Mesothelial cell of epicardium (in vitro differentiated cells): ENCODE results near the gene RAB40B. TPM values are rescaled to one million over a fixed set of nuclear protein-coding genes. Genes with fewer than 3 reads are reported as not detected.
A peak's percentile ranks its signal among the peaks of the same experiment; 100 is the strongest.

ENCODE experiments used
- DNase-seq, 2 experiments: peaks; one replicate each; pipeline ENCODE4 v3.0.0; 2021; ENCODE audit warnings: low spot score in 2 of 2; ENCODE audit not compliant: unreplicated experiment in 2 of 2
- H3K27ac Mint-ChIP-seq: 2 replicates; pipeline ENCODE4 v1.8.0; 2021; ENCODE audit warnings: mixed read lengths
- H3K27me3 Mint-ChIP-seq: 2 replicates; pipeline ENCODE4 v1.8.0; 2021; ENCODE audit warnings: low read depth, mixed read lengths
- H3K36me3 Mint-ChIP-seq: 2 replicates; pipeline ENCODE4 v1.8.0; 2021; ENCODE audit warnings: mixed read lengths
- H3K4me1 Mint-ChIP-seq: 2 replicates; pipeline ENCODE4 v1.8.0; 2021; ENCODE audit warnings: mixed read lengths
- H3K4me3 Mint-ChIP-seq: 2 replicates; pipeline ENCODE4 v1.8.0; 2021; ENCODE audit warnings: mild to moderate bottlenecking, moderate library complexity, mixed read lengths
- H3K9me3 Mint-ChIP-seq: 2 replicates; pipeline ENCODE4 v1.8.0; 2021; ENCODE audit warnings: mixed read lengths
- total RNA-seq: library from RNA; stranded (reverse); gene quantifications from 3 replicates; pipeline ENCODE4 v1.2.1, GENCODE V29; 2021
- TF ChIP-seq, protein P1 (sequence below): fragments of 200-600 bp; sonication (generic); IDR thresholded peaks from one replicate; pipeline ENCODE4 v1.5.0; 2021; ENCODE audit warnings: antibody characterized with exemption; ENCODE audit not compliant: unreplicated experiment

The RAB40B gene
- total RNA-seq, 1 donor from 2014 or later, result 26.5 TPM

DNA sequence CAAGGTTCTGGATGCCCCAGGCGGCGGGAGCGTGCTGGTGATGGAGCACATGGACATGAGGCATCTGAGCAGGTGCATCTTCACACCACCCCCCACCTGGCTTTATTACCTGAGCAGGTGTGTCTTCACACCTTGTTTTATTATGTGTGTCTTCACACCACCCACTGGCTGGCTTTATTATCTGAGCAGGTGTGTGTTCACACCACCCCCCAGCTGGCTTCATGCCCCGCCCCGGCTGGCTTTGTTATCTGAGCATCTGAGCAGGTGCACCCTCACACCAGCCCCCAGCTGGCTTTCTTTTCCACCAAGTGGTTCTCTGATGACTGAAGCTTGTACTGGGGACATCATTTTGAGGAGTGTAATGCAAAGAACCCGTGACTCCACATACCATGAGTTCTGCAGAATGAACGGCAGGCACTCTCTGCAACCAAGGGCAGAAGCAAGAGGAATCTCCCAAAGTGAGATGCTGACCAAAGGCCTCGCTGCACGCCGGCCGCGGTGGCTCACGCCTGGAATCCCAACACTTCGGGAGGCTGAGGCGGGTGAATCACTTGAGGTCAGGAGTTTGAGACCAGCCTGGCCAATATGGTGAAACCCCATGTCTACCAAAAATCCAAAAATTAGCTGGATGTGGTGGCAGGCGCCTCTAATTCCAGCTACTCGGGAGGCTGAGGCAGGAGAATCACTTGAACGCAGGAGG, 20.6 kb upstream of the RAB40B start:
- TF ChIP-seq, protein P1, sequence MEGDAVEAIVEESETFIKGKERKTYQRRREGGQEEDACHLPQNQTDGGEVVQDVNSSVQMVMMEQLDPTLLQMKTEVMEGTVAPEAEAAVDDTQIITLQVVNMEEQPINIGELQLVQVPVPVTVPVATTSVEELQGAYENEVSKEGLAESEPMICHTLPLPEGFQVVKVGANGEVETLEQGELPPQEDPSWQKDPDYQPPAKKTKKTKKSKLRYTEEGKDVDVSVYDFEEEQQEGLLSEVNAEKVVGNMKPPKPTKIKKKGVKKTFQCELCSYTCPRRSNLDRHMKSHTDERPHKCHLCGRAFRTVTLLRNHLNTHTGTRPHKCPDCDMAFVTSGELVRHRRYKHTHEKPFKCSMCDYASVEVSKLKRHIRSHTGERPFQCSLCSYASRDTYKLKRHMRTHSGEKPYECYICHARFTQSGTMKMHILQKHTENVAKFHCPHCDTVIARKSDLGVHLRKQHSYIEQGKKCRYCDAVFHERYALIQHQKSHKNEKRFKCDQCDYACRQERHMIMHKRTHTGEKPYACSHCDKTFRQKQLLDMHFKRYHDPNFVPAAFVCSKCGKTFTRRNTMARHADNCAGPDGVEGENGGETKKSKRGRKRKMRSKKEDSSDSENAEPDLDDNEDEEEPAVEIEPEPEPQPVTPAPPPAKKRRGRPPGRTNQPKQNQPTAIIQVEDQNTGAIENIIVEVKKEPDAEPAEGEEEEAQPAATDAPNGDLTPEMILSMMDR, result no peak
- no peak overlapping the region for H3K4me3 Mint-ChIP-seq
- no peak for DNase-seq
- peaks cover 17% of the 10 kb centered on the region for H3K4me1 Mint-ChIP-seq
- H3K36me3 Mint-ChIP-seq, result peaks cover 23% of the 10 kb centered on the region
- no peak overlapping the region for H3K27ac Mint-ChIP-seq
- no peaks in the 10 kb centered on the region for H3K9me3 Mint-ChIP-seq
- no peaks in the 10 kb centered on the region for H3K27me3 Mint-ChIP-seq

GRCh38 chr17:82716203-82717010, 17.9 kb upstream of the RAB40B start, which contains the start of gene FN3KRP:
Gene FN3KRP, plus strand, starts transcription at chr17:82716706. Its CDS starts 50 bp downstream, at chr17:82716756.
- Mint-ChIP-seq H3K27ac (peak within 1 kb of the TSS; percentile 97), H3K27me3 (peaks cover 4% of the 10 kb centered on the region), H3K4me3 (peak within 1 kb of the TSS; percentile 95), H3K9me3 (no peaks in the 10 kb centered on the region), H3K4me1 (peaks cover 17% of the 10 kb centered on the region), H3K36me3 (peaks cover 10% of the 10 kb centered on the region)
- TF ChIP-seq, protein P1, result no peak
- peak; percentile 89 to 95 for DNase-seq

- no peaks in the 10 kb centered on the region for H3K36me3 Mint-ChIP-seq
- peaks cover 6% of the 10 kb centered on the region for H3K27me3 Mint-ChIP-seq
- H3K27ac Mint-ChIP-seq, result no peak overlapping the region
- no peak for DNase-seq
- no peak overlapping the region for H3K4me3 Mint-ChIP-seq
- H3K4me1 Mint-ChIP-seq, result peaks cover 17% of the 10 kb centered on the region
- H3K9me3 Mint-ChIP-seq, result no peaks in the 10 kb centered on the region
- TF ChIP-seq, protein P1, result no peak
Observed at GRCh38 chr17:82713071-82713723, 14.7 kb upstream of the RAB40B start.

- peaks cover 1% of the 10 kb centered on the region for H3K4me1 Mint-ChIP-seq
- no peak overlapping the region for H3K27ac Mint-ChIP-seq
- TF ChIP-seq, protein P1, result no peak
- peaks cover 6% of the 10 kb centered on the region for H3K27me3 Mint-ChIP-seq
- H3K9me3 Mint-ChIP-seq, result no peaks in the 10 kb centered on the region
- no peak overlapping the region for H3K4me3 Mint-ChIP-seq
- no peaks in the 10 kb centered on the region for H3K36me3 Mint-ChIP-seq
- no peak for DNase-seq
Observed at GRCh38 chr17:82710499-82711232, 12.2 kb upstream of the RAB40B start.
